GM12873 (cell line): ENCODE measurements around the gene MUS81.

Source experiments
- TF ChIP-seq, protein P1 (sequence below): IDR thresholded peaks from 2 replicates; pipeline ENCODE4 v1.5.1; 2012; ENCODE audit warnings: low read depth, mild to moderate bottlenecking, moderate library complexity, low read length, control low read depth; ENCODE audit not compliant: insufficient read depth; ENCODE audit errors: missing control alignments

Gene MUS81

DNA sequence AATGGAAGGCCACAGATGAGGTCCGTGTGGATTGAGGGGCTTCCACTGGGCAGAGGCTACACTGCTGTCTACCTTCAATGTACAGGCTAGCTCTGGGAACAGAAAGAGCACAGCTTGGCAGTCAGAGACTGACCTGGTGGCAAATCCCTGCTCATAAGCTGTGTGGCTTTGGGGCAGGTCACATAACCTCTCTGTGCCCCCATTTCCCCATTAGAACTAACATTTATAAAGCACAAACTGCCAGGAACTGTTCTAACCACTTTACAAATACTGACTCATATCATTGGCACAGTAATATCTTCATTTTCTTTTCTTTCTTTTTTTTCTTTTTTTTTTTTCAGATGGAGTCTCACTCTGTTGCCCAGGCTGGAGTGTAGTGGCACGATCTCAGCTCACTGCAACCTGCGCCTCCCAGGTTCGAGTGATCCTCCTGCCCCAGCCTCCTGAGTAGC lies 36.8 kb downstream of the MUS81 start:
- TF ChIP-seq, protein P1, sequence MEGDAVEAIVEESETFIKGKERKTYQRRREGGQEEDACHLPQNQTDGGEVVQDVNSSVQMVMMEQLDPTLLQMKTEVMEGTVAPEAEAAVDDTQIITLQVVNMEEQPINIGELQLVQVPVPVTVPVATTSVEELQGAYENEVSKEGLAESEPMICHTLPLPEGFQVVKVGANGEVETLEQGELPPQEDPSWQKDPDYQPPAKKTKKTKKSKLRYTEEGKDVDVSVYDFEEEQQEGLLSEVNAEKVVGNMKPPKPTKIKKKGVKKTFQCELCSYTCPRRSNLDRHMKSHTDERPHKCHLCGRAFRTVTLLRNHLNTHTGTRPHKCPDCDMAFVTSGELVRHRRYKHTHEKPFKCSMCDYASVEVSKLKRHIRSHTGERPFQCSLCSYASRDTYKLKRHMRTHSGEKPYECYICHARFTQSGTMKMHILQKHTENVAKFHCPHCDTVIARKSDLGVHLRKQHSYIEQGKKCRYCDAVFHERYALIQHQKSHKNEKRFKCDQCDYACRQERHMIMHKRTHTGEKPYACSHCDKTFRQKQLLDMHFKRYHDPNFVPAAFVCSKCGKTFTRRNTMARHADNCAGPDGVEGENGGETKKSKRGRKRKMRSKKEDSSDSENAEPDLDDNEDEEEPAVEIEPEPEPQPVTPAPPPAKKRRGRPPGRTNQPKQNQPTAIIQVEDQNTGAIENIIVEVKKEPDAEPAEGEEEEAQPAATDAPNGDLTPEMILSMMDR: no peak

DNA sequence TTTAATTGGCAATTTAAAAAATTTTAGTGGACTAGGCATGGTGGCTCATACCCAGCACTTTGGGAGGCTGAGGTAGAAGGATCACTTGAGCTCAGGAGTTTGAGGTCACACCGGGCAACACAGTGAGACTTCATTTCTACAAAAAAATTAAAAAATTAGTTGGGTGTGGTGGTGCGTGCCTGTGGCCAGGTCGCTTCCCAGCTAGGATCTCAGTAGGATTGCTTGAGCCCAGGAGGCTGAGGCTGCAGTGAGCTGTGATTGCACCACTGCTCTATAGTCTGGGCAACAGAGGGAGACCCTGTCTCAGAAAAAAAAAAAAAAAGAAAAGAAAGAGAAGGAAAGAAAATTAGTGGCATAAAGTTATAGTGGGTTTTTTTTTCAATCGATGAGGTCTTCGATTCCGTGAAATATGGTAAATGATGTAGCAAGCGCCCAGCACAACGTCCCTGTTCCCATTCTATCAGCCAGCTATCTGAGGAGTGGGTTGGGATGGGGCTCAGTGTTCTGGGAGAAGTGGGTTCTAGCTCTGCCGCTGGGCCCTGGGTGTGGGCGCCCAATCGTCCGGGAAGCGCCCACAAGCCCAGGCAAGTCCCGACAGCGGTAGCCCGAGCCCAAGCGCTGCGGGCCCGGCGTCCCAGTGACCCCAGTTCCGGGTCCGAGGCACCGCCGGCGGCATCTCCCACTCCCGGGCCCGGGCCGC lies 38.6 kb downstream of the MUS81 start:
- TF ChIP-seq, protein P1: no peak

DNA sequence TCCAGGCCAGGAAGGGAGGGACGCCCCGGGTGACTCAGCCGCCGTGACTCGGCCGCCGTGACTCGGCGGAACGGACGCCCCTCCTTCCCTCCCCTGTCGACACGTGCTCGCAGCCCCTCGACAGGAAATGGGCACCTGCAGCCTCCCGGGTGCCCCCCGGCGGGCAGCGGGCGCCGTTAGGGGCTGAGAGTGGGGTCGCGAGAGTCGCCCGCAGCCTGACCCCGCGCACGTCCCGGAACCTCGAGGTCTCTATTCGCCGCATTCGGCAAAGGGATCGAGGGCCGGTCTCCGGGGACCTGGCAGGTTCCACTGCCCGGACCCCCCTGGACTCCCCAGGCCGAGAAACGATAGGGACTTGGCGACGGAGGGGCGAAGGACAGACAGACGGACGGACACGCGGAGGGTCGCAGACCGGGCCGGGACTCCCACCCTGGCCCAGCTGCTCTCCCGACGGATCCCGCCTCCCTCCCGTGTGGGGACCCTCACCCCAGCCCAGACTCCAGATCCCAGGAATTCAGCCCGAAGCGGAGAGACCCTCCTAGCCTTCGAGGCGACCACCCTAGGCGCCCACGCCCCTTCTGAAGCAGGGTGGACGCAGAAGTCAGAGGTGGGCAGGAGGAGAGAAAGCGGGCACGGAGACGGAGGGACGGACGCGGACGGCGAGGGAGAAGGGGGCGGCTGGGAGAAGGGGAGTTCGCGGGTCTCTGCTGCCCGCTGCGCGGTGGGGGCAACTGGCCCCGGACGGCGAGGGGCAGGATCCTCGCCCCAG lies 39.3 kb downstream of the MUS81 start:
- TF ChIP-seq, protein P1: no peak

DNA sequence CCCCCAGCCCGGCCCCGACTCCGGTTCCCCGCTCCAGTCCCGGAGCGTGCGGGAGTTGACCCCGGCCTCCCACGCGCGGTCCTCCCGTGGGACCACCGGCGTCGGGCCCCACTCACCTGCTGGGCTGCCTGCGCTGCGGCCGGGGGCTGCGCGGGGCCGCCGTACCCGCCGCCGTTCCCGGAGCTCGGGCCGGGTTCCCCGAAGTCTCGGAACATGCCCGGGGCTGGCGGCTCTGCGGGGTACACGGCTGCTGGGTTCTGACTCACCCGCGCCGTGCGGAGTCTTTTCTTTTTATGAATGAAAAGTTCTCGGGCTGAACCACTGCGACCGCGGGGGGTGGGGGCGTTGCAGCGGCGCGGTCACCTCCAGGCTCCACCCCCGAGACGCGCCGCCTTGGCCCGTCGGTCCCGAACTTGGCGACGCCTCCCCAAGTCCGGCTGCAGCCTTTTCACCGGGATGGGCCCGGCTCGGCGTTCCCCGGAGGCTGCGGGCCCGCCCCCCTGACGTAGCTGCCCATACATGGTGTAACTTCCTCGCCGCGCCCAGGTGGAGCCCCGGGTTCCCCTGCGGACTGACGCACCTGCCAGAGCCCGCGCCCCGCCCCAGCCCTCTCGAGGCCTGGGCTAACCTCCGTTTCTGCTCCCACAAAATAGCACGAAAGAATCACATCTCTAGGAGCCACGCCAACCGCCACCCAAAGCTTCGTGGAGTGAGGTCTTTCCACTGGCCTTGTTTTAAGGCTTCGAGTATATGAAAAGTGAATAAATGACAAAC lies 40.1 kb downstream of the MUS81 start, which contains the start of gene FOSL1:
FOSL1 (minus strand) TSS at position 264 of the 774 bp plus-strand sequence; CDS start at position 215, 49 bp downstream.
- TF ChIP-seq, protein P1: no peak

DNA sequence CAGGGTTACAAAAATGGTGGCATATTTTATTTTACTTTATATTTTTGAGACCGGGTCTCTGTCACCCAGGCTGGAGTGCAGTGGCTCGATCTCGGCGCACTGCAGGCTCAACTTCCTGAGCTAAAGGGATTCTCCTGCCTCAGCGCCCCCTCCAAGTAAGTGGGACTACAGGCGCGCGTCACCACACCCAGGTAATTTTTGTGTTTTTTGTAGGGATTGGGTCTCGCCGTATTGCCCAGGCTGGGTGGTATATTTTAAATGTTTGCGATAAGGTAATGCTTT lies 40.6 kb downstream of the MUS81 start:
- TF ChIP-seq, protein P1: no peak

DNA sequence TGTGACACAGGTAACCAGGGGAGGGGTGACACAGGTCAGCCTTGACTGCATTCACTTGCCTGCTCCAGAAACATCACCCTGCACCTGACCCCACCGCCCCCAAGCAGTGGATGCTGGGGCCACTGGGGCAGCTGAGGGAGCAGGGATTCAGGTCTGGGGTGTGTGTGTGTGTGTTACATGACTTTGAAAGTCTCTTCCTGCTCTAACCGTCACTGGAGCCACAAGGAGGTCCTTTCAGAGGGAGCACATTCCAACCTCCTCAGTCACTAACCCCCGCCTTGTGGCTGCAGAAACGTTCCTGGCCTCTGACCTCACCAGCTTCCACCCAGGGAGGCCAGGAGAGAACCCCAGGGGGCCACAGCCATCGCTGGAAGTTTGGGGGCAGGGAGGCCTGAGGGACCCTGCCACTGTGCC lies 42.8 kb downstream of the MUS81 start:
- TF ChIP-seq, protein P1: no peak

DNA sequence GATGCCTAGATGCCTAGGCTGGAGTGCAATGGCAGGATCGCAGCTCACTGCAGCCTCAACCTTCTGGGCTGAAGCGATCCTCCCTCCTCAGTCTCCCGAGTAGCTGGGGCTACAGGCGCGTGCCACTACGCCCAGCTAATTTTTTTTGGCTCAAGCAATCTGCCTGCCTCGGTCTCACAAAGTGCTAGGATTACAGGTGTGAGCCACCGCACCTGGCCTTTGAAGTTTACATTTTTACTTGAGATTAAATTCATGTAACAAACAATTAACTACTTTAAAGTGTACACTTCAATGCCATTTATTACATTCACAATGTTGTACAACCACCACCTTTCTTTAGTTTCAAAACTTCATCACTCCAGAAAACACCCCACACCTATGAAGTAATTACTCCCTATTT lies 43.5 kb downstream of the MUS81 start:
- TF ChIP-seq, protein P1: no peak
